ENCODE measurements around the gene DOK3. TPM values are rescaled to one million over a fixed set of nuclear protein-coding genes. Genes with fewer than 3 reads are reported as not detected.

The DOK3 gene
- total RNA-seq, 2 experiments from 2014 or later, result 9.8 TPM

Other genes with a start within 250 kb of the DOK3 start
- gene RAB24, start 206.1 kb downstream of the DOK3 start, total RNA-seq, result 10 to 100 TPM; 33.5 TPM
- 100 to 1,000 TPM; 360 to 372 TPM for gene PRELID1, start 206.0 kb downstream of the DOK3 start, total RNA-seq
- gene MXD3, start 197.9 kb downstream of the DOK3 start, total RNA-seq, result 10 to 100 TPM; 11.0 to 11.8 TPM
- 100 to 1,000 TPM; 110 to 117 TPM for gene LMAN2, start 158.2 kb downstream of the DOK3 start, total RNA-seq
- gene RGS14, start 151.9 kb downstream of the DOK3 start, total RNA-seq, result 10 to 100 TPM; 42.8 to 43.5 TPM
- not detected for gene SLC34A1, start 125.4 kb downstream of the DOK3 start, total RNA-seq
- not detected for gene PFN3, start 109.2 kb downstream of the DOK3 start, total RNA-seq
- 10 to 100 TPM; 12.0 to 12.7 TPM for gene F12, start 100.3 kb downstream of the DOK3 start, total RNA-seq
- 100 to 1,000 TPM; 179 to 180 TPM for gene GRK6, start 83.2 kb downstream of the DOK3 start, total RNA-seq
- 10 to 100 TPM; 18.7 to 20.1 TPM for gene PRR7, start 63.0 kb downstream of the DOK3 start, total RNA-seq
- 100 to 1,000 TPM; 102 to 104 TPM for gene DBN1, start 36.2 kb downstream of the DOK3 start, total RNA-seq
- 10 to 100 TPM; 50.0 to 51.5 TPM for gene PDLIM7, start 12.2 kb downstream of the DOK3 start, total RNA-seq
- 100 to 1,000 TPM; 204 to 212 TPM for gene DDX41, start 7.1 kb upstream of the DOK3 start, total RNA-seq
- 10 to 100 TPM; 58.7 to 59.3 TPM for gene FAM193B, start 44.7 kb upstream of the DOK3 start, total RNA-seq
- gene TMED9, start 82.4 kb upstream of the DOK3 start, total RNA-seq, result 100 to 1,000 TPM; 136 to 137 TPM
- 10 to 100 TPM; 20.7 to 22.7 TPM for gene B4GALT7, start 90.3 kb upstream of the DOK3 start, total RNA-seq